Medulla oblongata (tissue), 1 donor: ENCODE measurements around the gene HOXA3.

Source experiments
- DNase-seq: peaks from one replicate; pipeline ENCODE4 v3.0.0-alpha.2; 2015; ENCODE audit errors: extremely low spot score

HOXA3 gene

GRCh38 chr7:27151931-27152815, at the start of gene HOXA3:
HOXA3 (minus strand) TSS chr7:27152583; CDS start chr7:27110640, 41,943 bp downstream.
- no peak for DNase-seq

- no peak for DNase-seq
Observed at GRCh38 chr7:27201580-27202017, 49.2 kb upstream of the HOXA3 start.

DNA sequence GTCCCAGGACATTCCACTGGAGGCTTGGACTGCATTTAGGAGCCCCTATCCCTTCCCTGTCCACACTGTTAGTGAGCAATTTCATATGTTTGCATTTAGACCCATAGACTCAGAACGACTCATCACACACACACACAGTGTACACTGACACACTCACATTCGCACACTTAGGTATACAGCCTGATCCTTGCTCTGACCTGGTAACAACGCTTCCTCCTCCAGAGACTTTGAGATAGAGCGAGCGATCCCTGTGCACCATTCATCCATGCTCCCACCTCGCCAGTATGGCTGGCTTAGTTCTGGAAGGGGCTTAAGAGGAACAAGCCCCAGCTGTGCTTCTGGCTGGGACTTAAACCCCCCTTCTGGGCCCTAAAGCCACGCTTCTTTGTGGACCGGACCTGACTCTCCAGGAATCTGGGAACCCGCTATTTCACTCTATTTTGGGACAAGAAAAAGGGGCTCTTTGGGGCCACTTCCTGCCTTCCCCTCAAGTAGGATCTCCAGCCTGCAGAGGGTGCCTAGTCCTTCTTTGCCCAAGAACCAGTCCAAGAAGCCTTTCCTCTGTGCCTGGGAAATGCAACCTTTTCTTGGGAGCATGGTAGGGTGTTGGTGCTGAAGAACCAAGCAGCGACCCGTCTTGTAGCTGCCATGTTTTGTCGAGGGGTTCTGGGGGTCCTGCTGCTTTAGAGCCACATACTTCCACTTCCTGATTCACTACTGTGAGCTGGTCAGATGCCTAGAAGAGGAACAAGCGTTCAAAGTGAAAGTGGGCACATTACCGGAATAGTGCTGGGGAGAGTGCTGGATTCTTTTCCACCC, 48.6 kb upstream of the HOXA3 start:
- DNase-seq: peak; percentile 71

- DNase-seq: no peak
Observed at GRCh38 chr7:27199849-27200760, 47.7 kb upstream of the HOXA3 start, which contains the start of gene HOXA13. HOXA13 (minus strand) TSS chr7:27200091; CDS start chr7:27200077, 14 bp downstream.

DNA sequence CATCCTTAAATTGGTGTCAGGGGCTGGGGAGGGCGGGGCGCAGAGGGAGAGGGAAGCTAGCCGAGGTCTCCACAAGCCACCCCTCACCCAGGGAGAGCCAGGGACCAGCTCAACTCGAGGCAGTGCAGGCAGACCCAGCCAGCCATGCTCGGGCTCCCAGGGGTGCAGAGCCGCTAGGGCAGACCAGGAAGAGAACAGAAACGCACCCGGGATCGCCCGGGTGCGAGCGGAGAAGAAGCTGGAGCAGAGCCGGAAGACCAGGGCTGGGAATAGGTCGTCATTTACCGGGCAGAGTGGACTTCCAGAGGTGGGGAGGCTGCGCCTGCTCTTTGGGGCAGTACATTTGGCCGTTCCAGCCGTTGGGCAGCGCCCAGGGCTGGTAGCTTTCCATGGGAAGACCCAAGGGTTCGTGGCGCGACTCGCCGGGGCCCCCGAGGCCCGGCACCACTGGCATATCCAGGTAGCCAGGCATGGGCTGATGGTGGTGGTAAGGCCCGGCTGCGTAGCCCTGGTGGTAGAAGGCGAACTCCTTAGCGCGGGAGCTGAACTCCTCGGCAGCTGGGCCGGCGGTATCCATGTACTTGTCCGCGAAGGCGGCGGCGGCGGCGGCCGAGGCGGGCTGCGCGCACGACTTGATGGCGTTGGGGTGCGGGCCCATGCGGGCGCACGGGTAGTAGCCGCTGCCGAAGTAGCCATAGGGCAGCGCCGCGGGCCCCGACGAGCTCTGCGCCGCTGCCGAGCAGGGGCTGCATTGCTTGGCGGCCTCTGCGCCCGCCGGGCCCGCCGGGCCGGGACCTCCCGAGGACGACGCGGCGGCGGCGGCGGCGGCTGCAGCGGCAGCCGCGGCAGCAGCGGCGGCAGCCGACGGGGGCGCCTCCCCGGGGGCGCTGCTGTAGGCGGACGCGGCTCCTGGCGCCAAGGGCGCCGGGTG, 46.8 kb upstream of the HOXA3 start:
- no peak for DNase-seq

GRCh38 chr7:27198138-27198841, 45.9 kb upstream of the HOXA3 start:
- no peak for DNase-seq

GRCh38 chr7:27197137-27198042, 45.0 kb upstream of the HOXA3 start:
- no peak for DNase-seq

GRCh38 chr7:27196287-27196767, 43.9 kb upstream of the HOXA3 start:
- peak; percentile 91 for DNase-seq

GRCh38 chr7:27194686-27195379, 42.5 kb upstream of the HOXA3 start:
- no peak for DNase-seq

DNA sequence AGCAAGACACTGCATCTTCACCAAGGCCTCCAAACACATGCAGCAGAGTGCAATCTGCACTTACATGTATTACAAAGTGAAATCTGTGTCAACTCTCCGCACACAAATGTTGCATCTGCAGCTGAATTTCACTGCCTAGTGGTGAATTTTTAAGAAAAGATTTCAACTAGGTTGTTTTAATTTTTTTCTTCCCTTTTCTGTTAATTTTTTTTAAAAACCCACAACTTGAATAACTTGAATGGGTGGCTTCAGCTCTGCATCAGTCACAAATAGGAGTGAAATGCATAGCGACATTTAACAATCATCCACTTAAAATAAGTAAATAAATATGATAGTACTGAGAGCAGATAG, 41.6 kb upstream of the HOXA3 start:
- DNase-seq: no peak

DNA sequence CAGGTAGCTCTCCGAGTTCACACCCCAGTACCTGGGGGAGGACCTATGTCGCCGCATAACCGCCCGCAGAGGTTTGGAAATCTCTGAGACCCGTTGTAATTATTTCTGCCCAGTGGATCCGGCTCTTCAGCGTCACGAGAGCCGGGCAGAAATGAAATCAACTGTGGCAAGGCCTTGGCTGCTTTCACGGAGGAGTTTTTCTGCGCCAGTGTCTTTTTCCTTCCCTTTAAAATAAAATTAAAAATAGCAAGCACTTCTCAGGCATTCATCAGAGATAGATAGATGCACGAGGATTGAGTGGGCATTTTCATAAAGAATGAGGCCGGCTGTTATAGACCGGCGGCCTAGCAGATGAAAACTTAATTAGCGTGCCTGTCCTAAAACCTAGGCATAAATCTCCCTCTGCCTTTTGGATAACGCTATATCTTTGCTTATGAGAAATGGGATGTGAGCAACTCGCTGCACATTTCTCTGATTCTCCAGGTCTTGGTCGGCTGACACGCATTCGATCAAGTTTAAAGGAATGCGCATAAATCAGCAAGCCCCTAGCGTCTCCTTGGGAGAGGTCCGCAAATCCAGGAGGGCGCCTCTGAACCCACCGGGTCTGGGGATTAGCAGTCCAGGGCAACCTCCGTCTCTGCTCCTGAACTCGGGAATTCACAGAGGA, 41.1 kb upstream of the HOXA3 start:
- no peak for DNase-seq

DNA sequence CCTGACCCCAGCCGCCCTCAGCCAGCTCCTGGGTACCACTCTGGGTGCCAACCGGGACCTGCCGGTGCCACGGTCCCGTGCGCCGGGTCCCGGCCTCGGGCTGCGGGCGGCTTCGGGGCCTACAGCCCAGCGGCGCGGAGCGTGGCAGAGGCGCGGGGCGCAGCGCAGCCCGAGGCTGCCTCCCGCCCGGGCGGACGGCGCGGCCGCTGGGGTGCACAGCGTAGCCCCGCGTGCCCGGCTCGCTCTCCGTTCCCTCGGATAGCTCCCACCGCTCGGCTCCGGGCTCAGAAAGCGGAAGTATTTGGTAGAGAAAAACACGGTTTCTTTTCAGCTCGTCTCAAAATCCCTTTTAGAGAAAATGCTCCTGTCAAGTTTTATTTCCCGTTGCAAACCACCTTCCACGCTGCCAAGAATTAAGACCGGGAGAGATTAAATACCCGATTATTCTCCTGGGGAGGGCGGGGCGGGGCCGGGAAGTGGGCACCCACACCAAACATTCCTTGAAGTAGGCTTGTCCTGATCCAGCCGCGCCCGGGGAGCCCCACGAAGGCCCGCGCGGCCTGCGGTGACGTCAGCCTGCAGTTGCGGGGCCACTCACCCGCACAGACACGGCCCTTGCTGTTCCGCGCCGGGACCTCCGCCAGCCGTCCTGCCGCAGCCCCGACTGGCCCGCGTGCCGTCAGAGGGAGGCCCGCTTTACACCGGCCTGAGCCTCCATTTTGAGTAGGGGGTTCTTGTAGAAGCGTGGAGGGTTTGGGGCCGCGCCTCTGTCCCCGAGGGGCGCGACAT, 40.4 kb upstream of the HOXA3 start:
- DNase-seq: no peak

- DNase-seq: no peak
Observed at GRCh38 chr7:27191833-27192545, 39.6 kb upstream of the HOXA3 start.

GRCh38 chr7:27191161-27191731, 38.9 kb upstream of the HOXA3 start:
- DNase-seq: no peak

DNA sequence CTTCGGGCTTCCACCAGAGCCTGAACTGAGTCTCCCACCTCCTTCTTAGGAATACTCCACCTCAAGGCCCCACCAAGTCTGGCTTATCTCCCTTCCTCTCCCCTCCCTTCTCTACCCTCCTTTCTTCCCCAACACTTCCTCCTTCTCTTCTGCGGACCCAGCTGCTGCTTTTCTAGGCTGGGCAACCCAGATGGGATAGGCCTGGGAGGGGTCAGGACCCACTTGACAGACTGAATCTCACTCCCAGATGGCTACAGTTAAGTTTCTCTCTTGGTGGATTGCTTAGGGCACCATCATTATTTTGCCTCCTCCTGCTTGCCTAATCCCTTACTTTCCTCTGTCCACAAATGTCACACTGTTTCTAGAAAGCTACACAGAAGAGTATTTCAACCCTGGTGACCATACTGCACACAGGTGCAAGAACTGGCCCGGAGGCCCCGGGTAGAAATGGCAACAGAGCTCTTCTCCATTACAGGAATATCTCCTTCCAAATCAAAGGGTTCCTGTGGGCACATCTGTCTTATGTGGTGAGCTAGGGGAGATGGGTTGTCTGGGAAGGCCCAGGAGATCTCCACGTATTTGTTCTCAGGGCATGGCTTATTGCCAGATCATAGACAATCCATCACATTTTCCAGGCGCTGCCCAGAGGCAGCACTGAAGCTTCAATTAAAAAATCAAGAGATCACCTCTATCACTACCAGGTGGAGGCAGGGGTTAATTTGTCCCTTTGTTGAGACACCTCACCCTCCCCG, 37.8 kb upstream of the HOXA3 start:
- DNase-seq: no peak
